Keratinocyte (primary cell): Measurements from ENCODE around the gene APBB2. TPM values are rescaled to one million over a fixed set of nuclear protein-coding genes. Genes with fewer than 3 reads are reported as not detected.

Experiments used
- DNase-seq: peaks from one replicate; pipeline ENCODE4 v3.0.0-alpha.2; 2011; ENCODE audit warnings: low read depth, missing footprints, low spot score
- FAIRE-seq: peaks from 2 replicates; lab custom pipeline; 2011; peaks lifted over from hg19 to GRCh38; lab: Jason Lieb, UNC
- H2AFZ ChIP-seq: 2 replicates; pipeline ENCODE4 v1.6.0; 2012; ENCODE audit warnings: low read length, control low read depth, inconsistent platforms; ENCODE audit not compliant: control insufficient read depth
- H3K27ac ChIP-seq: 2 replicates; pipeline ENCODE4 v1.5.1; 2011; ENCODE audit warnings: low read length; ENCODE audit not compliant: control insufficient read depth, insufficient read depth
- H3K27me3 ChIP-seq: 3 replicates; pipeline ENCODE4 v1.6.0; 2011; ENCODE audit warnings: low read length; ENCODE audit not compliant: control insufficient read depth, insufficient read depth; ENCODE audit errors: extremely low read depth
- H3K36me3 ChIP-seq, 2 experiments: 2 replicates in 1 of 2; 3 replicates in 1 of 2; pipeline ENCODE4 v1.5.1; 2011; ENCODE audit warnings: low read length in 2 of 2, mild to moderate bottlenecking in 1 of 2; ENCODE audit not compliant: control insufficient read depth in 2 of 2, insufficient read depth in 2 of 2; ENCODE audit errors: extremely low read depth in 1 of 2
- H3K4me1 ChIP-seq: 3 replicates; pipeline ENCODE4 v1.5.1; 2011; ENCODE audit warnings: low read length; ENCODE audit not compliant: control insufficient read depth, insufficient read depth; ENCODE audit errors: extremely low read depth
- H3K4me2 ChIP-seq: 3 replicates; pipeline ENCODE4 v1.6.0; 2011; ENCODE audit warnings: low read depth, low read length; ENCODE audit not compliant: control insufficient read depth, insufficient read depth; ENCODE audit errors: extremely low read depth
- H3K4me3 ChIP-seq, 3 experiments: fragments of 200-600 bp in 1 of 3; sonication (generic) in 1 of 3; 2 replicates in 2 of 3; 3 replicates in 1 of 3; pipeline ENCODE4 v1.5.1; 2011 to 2016; ENCODE audit warnings: low read length in 3 of 3, mild to moderate bottlenecking in 3 of 3, control low read depth in 2 of 3, inconsistent platforms in 1 of 3, low read depth in 1 of 3, mixed read lengths in 1 of 3, mixed run types in 1 of 3, moderate library complexity in 1 of 3; ENCODE audit not compliant: control insufficient read depth in 2 of 3, insufficient read depth in 2 of 3; ENCODE audit errors: extremely low read depth in 1 of 3
- H3K79me2 ChIP-seq: 2 replicates; pipeline ENCODE4 v1.6.0; 2012; ENCODE audit warnings: low read length; ENCODE audit not compliant: control insufficient read depth, insufficient read depth
- H3K9ac ChIP-seq: 3 replicates; pipeline ENCODE4 v1.6.0; 2011; ENCODE audit warnings: low read length; ENCODE audit not compliant: control insufficient read depth, insufficient read depth; ENCODE audit errors: extremely low read depth
- H3K9me1 ChIP-seq: 3 replicates; pipeline ENCODE4 v1.6.0; 2011; ENCODE audit warnings: low read length; ENCODE audit not compliant: control insufficient read depth, insufficient read depth; ENCODE audit errors: extremely low read depth
- H3K9me3 ChIP-seq: 2 replicates; pipeline ENCODE4 v1.5.1; 2012; ENCODE audit warnings: low read depth, low read length; ENCODE audit not compliant: control insufficient read depth
- H4K20me1 ChIP-seq: 3 replicates; pipeline ENCODE4 v1.6.0; 2011; ENCODE audit warnings: low read length; ENCODE audit not compliant: control insufficient read depth, insufficient read depth; ENCODE audit errors: extremely low read depth
- CTCF ChIP-seq, 3 experiments: IDR thresholded peaks in 1 of 3; conservative IDR thresholded peaks in 1 of 3; optimal IDR thresholded peaks in 1 of 3; 2 replicates in 2 of 3; 3 replicates in 1 of 3; pipeline versions ENCODE3 to v1.5.1; 2011; ENCODE audit warnings: low read length in 3 of 3, mild to moderate bottlenecking in 3 of 3, moderate library complexity in 2 of 3, control low read depth in 1 of 3, inconsistent platforms in 1 of 3; ENCODE audit not compliant: insufficient read depth in 2 of 3; ENCODE audit errors: extremely low read depth in 1 of 3
- EZH2 ChIP-seq: IDR thresholded peaks from one replicate; pipeline ENCODE4 v1.6.1; 2012; ENCODE audit warnings: inconsistent platforms, mild to moderate bottlenecking, low read length, moderate library complexity
- dilution Hi-C: fragments of 300-500 bp; cut with MboI; formaldehyde crosslinking; loops from one replicate; pipeline ENCODE4 v1.7.0; 2020; ENCODE audit warnings: low sequenced_read_pairs; ENCODE audit not compliant: extremely low pct_ligation_motif_present
- polyA plus RNA-seq, 5 experiments: library from polyadenylated mRNA; depleted of rRNA in 3 of 5; stranded (reverse) in 3 of 5; stranded (forward) in 1 of 5; unstranded in 1 of 5; fragments of >200 nt; gene quantifications; 1 replicate in 1 of 5; 2 replicates in 3 of 5; 3 replicates in 1 of 5; pipeline versions ENCODE4 v1.2.1 to v1.2.3, GENCODE V29; 2011 to 2012; ENCODE audit warnings: missing spikeins in 2 of 5, low read depth in 1 of 5, low replicate concordance in 1 of 5

APBB2 gene
- polyA plus RNA-seq, 1 donor (not counting 4 experiments of a cell fraction or from before 2014, with no cell fraction given), result 57.3 TPM

GRCh38 chr4:41196633-41197332 lies 17.6 kb downstream of the APBB2 start:
- H3K27ac ChIP-seq, result no peak overlapping the region
- peaks cover 0 to 2% of the 10 kb centered on the region in 2 experiments for H3K36me3 ChIP-seq
- no peak overlapping the region for H3K4me2 ChIP-seq
- H3K9ac ChIP-seq, result no peak overlapping the region
- H2AFZ ChIP-seq, result no peak overlapping the region
- FAIRE-seq, result no peak
- H3K9me3 ChIP-seq, result no peaks in the 10 kb centered on the region
- H4K20me1 ChIP-seq, result no peaks in the 10 kb centered on the region
- peaks cover 99% of the 10 kb centered on the region for H3K79me2 ChIP-seq
- TF ChIP-seq EZH2 (no peak), CTCF (optimal IDR thresholded peaks at IDR 0.05 in 1 of 3, IDR thresholded peaks at IDR 0.05 in 1 of 3, conservative IDR thresholded peaks at IDR 0.05 in 1 of 3; ENCODE audit: extremely low read depth in 1 of 3, insufficient read depth in 2 of 3, low read length in 3 of 3) (no peak)
- no peaks in the 10 kb centered on the region for H3K27me3 ChIP-seq
- H3K4me1 ChIP-seq, result peaks cover 14% of the 10 kb centered on the region
- H3K9me1 ChIP-seq, result no peaks in the 10 kb centered on the region
- H3K4me3 ChIP-seq, result no peak overlapping the region
- dilution Hi-C loops, result no loop called here
- DNase-seq, result no peak

- FAIRE-seq, result no peak
- TF ChIP-seq EZH2 (no peak), CTCF (optimal IDR thresholded peaks at IDR 0.05 in 1 of 3, IDR thresholded peaks at IDR 0.05 in 1 of 3, conservative IDR thresholded peaks at IDR 0.05 in 1 of 3; ENCODE audit: extremely low read depth in 1 of 3, insufficient read depth in 2 of 3, low read length in 3 of 3) (no peak)
- no peaks in the 10 kb centered on the region for H3K9me3 ChIP-seq
- no peak overlapping the region for H3K9ac ChIP-seq
- peaks cover 0 to 3% of the 10 kb centered on the region in 2 experiments for H3K36me3 ChIP-seq
- H3K27ac ChIP-seq, result no peak overlapping the region
- no peak for DNase-seq
- no peak overlapping the region for H3K4me2 ChIP-seq
- dilution Hi-C loops, result no loop called here
- no peaks in the 10 kb centered on the region for H3K4me1 ChIP-seq
- no peaks in the 10 kb centered on the region for H3K27me3 ChIP-seq
- no peaks in the 10 kb centered on the region for H3K9me1 ChIP-seq
- no peak overlapping the region for H2AFZ ChIP-seq
- no peak overlapping the region for H3K4me3 ChIP-seq
- peaks cover 98% of the 10 kb centered on the region for H3K79me2 ChIP-seq
- H4K20me1 ChIP-seq, result no peaks in the 10 kb centered on the region
These were observed 22.2 kb downstream of the APBB2 start for GRCh38 chr4:41192136-41192535.
